CD4-positive, alpha-beta memory T cell (primary cell): ENCODE results near the gene PHLDA3. TPM values are rescaled to one million over a fixed set of nuclear protein-coding genes. Genes with fewer than 3 reads are reported as not detected.
A peak's percentile ranks its signal among the peaks of the same experiment; 100 is the strongest.

Source experiments
- CTCF ChIA-PET: fragments of 350-600 bp; sonication (Branson Sonifier 250); formaldehyde crosslinking; loops from one replicate; lab custom pipeline; 2021; ENCODE audit warnings: inconsistent platforms; ENCODE audit not compliant: partially characterized antibody; lab: Charles Lee
- POLR2A ChIA-PET: fragments of 350-600 bp; sonication (Branson Sonifier 250); formaldehyde crosslinking; loops from one replicate; lab custom pipeline; 2021; ENCODE audit not compliant: partially characterized antibody; lab: Charles Lee
- DNase-seq, 5 donors: peaks; one replicate each; pipeline versions ENCODE4 v3.0.0 to v3.0.0-alpha.2; 2020 to 2022; ENCODE audit warnings: mixed read lengths in 1 of 5
- H3K27ac ChIP-seq: one replicate; pipeline ENCODE4 v1.7.0; 2013; ENCODE audit warnings: low read depth, low read length
- H3K27me3 ChIP-seq: 2 replicates; pipeline ENCODE4 v1.7.0; 2013; ENCODE audit warnings: mild to moderate bottlenecking, low read length, moderate library complexity; ENCODE audit not compliant: insufficient read depth
- H3K36me3 ChIP-seq: 2 replicates; pipeline ENCODE4 v1.7.0; 2013; ENCODE audit warnings: mild to moderate bottlenecking, low read length, moderate library complexity; ENCODE audit not compliant: insufficient read depth
- H3K4me1 ChIP-seq: 2 replicates; pipeline ENCODE4 v1.7.0; 2013; ENCODE audit warnings: mild to moderate bottlenecking, low read length, moderate library complexity; ENCODE audit not compliant: insufficient read depth
- H3K4me3 ChIP-seq, 2 donors: one replicate each; pipeline ENCODE4 v1.7.0; 2013; ENCODE audit warnings: low read length in 2 of 2, mild to moderate bottlenecking in 1 of 2
- H3K9me3 ChIP-seq, 2 donors: one replicate each; pipeline ENCODE4 v1.7.0; 2013; ENCODE audit warnings: low read length in 2 of 2, control low read depth in 1 of 2; ENCODE audit not compliant: control insufficient read depth in 1 of 2
- H3K27ac Mint-ChIP-seq, 7 donors: one replicate each; pipeline ENCODE4 v1.8.0; 2020 to 2021; ENCODE audit warnings: mixed read lengths in 7 of 7, mild to moderate bottlenecking in 6 of 7, inconsistent platforms in 3 of 7, moderate library complexity in 3 of 7
- H3K27me3 Mint-ChIP-seq, 2 donors: one replicate each; pipeline ENCODE4 v1.8.0; 2020 to 2021; ENCODE audit warnings: mixed read lengths in 2 of 2
- H3K36me3 Mint-ChIP-seq, 2 donors: one replicate each; pipeline ENCODE4 v1.8.0; 2020 to 2021; ENCODE audit warnings: mixed read lengths in 2 of 2, inconsistent platforms in 1 of 2, mild to moderate bottlenecking in 1 of 2
- H3K4me1 Mint-ChIP-seq, 4 donors: one replicate each; pipeline ENCODE4 v1.8.0; 2020 to 2021; ENCODE audit warnings: mixed read lengths in 4 of 4, mild to moderate bottlenecking in 1 of 4
- H3K4me3 Mint-ChIP-seq, 8 donors: one replicate each; pipeline ENCODE4 v1.8.0; 2020 to 2021; ENCODE audit warnings: mixed read lengths in 8 of 8, mild to moderate bottlenecking in 7 of 8, moderate library complexity in 6 of 8, inconsistent platforms in 3 of 8
- H3K9me3 Mint-ChIP-seq, 8 donors: one replicate each; pipeline ENCODE4 v1.8.0; 2020 to 2021; ENCODE audit warnings: mixed read lengths in 8 of 8, mild to moderate bottlenecking in 5 of 8, inconsistent platforms in 3 of 8, moderate library complexity in 1 of 8
- intact Hi-C: fragments of 100-400 bp; cut with micrococcal nuclease; formaldehyde crosslinking; loops from one replicate; pipeline ENCODE4 v1.15.1; 2023
- polyA plus RNA-seq, 2 donors: library from polyadenylated mRNA; unstranded; fragments of 300-500 nt; fragmentation: Illumina TruSeq; gene quantifications; one replicate each; pipeline ENCODE4 v1.2.3, GENCODE V29; 2021
- total RNA-seq, 2 experiments: library from RNA; stranded (reverse); gene quantifications; one replicate each; pipeline ENCODE4 v1.2.3, GENCODE V29; 2021

Gene PHLDA3
- total and polyA plus RNA-seq, 4 experiments from 2014 or later, result 0.30 to 7.8 (median 4.0) TPM

DNA sequence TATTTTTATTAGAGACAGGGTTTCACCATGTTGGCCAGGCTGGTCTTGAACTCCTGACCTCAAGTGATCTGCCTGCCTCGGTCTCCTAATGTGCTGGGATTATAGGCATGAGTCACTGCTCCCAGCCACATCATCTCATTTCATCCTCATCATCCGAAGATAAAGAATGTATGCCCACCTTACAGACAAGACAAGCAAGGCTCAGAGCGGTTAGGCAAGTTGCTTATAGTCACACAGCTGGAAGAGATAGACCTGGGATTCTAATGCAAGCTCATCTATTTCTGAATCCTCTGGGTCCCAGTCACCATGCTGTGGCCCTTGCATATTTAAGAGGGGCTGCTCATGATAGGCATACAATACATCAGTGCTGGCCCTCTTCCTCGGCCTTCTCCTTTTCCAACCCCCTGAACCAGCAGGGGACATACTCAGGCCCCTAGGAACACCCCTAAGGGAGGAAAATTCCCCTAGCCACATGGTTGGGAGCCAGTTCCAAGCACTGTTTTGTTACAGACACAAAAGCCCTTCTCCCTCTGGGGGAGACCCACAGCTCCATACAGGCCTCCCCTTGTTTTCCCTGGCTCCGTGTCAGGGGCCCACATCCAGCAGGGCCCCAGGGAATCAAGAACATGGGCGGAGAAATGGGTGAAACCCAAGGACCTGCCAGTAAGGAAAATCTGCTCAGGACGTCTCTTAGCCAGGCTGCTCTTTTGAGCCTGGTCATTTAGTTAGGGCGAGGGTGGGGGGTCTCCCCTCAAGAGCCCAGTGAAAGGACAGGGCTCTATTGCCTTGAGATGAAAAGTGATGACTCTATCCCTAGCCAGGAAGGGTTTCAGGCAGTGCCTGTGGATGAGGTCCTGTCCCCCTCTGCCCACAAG is 31.0 kb upstream of the PHLDA3 start:
- no peak for DNase-seq
- peaks cover 0 to 18% of the 10 kb centered on the region in 2 donors for H3K36me3 Mint-ChIP-seq

DNA sequence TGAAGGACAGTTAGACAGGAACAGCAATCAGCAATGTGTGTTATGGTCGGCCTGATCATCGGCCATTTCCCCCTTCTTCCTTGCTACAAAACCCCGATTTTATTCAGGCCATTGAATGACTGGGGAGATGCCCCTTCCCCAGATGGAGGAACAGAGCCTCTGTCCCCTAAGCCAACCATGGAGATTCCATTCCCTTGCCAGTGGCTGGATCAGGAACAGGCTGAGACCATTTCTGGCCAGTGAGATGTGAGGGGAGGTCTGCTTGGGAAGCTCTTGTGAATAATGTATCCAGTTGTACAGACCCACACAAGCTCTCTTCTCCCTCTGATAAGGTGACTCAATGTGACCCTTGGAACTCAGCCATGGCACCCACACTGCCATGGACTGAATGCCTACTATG is 30.2 kb upstream of the PHLDA3 start:
- no peaks in the 10 kb centered on the region for H3K27me3 Mint-ChIP-seq

More for the DNA sequence above, 31.0 kb upstream of the PHLDA3 start:
- no peaks in the 10 kb centered on the region for H3K9me3 ChIP-seq
- ChIA-PET CTCF (interaction anchor here (1.5 to 24.2 kb wide), 3 partner anchors 12 to 52 kb away, joined by 3 to 714 read pairs (median 110); no protein-coding TSS in a partner anchor), POLR2A (no interaction called here)
- Mint-ChIP-seq H3K4me1 (peaks cover 6 to 37% (median 16%) of the 10 kb centered on the region in 4 donors), H3K4me3 (no peak overlapping the region), H3K27ac (peak overlapping the region in 1 of 7 donors; percentile 47), H3K27me3 (no peaks in the 10 kb centered on the region), H3K9me3 (peaks cover 0 to 2% (median 0%) of the 10 kb centered on the region in 8 donors)
- H3K36me3 ChIP-seq, result peaks cover 9% of the 10 kb centered on the region
- no peaks in the 10 kb centered on the region for H3K27me3 ChIP-seq
- intact Hi-C loops, result no loop called here
- no peak overlapping the region for H3K27ac ChIP-seq
- peaks cover 11% of the 10 kb centered on the region for H3K4me1 ChIP-seq
- no peak overlapping the region for H3K4me3 ChIP-seq

DNA sequence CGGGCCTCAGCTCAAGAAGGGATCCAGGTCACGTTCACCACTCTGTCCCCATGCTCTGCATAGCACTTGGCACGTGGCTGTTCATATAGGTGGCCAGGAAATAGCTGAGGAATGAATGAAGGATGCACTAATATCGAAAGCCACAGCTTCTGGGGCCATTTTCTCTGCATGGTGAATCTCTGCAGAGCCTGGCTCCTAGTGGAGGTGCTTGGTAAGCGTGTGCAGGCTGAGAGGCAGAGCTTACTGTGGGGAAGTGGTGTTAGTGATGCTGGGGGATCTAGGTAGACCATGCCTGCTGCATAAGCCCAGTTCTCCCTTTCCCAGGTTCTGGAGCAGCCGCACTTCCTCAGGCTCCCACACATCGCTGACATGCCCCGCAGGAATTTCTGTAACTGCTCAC is 29.6 kb upstream of the PHLDA3 start:
- Mint-ChIP-seq H3K4me1 (peaks cover 3 to 27% (median 7%) of the 10 kb centered on the region in 4 donors), H3K9me3 (peaks cover 0 to 2% (median 0%) of the 10 kb centered on the region in 8 donors), H3K27me3 (no peaks in the 10 kb centered on the region), H3K27ac (peak overlapping the region in 1 of 7 donors; percentile 42), H3K36me3 (peaks cover 12 to 32% of the 10 kb centered on the region in 2 donors), H3K4me3 (no peak overlapping the region)
- POLR2A ChIA-PET, result interaction anchor here (0.7 kb wide), 1 partner anchor 9 kb away, joined by 5 read pairs; the partner anchor contains the start of gene CSRP1
- Histone ChIP-seq H3K4me3 (no peak overlapping the region), H3K36me3 (peaks cover 23% of the 10 kb centered on the region), H3K27me3 (no peaks in the 10 kb centered on the region), H3K4me1 (peaks cover 5% of the 10 kb centered on the region), H3K27ac (no peak overlapping the region), H3K9me3 (no peaks in the 10 kb centered on the region)
- no peak for DNase-seq
- intact Hi-C loops, result no loop called here
- CTCF ChIA-PET, result interaction anchor here (1.3 to 24.2 kb wide), 3 partner anchors 12 to 17 kb away, joined by 3 to 714 read pairs (median 110); no protein-coding TSS in a partner anchor

More for the DNA sequence above, 30.2 kb upstream of the PHLDA3 start:
- peaks cover 17% of the 10 kb centered on the region for H3K36me3 ChIP-seq
- no peak overlapping the region for H3K27ac ChIP-seq
- Mint-ChIP-seq H3K4me1 (peaks cover 5 to 31% (median 11%) of the 10 kb centered on the region in 4 donors), H3K27ac (peak overlapping the region in 2 of 7 donors; percentile 37 to 51), H3K4me3 (no peak overlapping the region), H3K36me3 (peaks cover 7 to 26% of the 10 kb centered on the region in 2 donors), H3K9me3 (peaks cover 0 to 2% (median 0%) of the 10 kb centered on the region in 8 donors)
- no peak overlapping the region for H3K4me3 ChIP-seq
- H3K9me3 ChIP-seq, result no peaks in the 10 kb centered on the region
- intact Hi-C loops, result no loop called here
- DNase-seq, result no peak
- CTCF ChIA-PET, result interaction anchor here (1.3 to 24.2 kb wide), 3 partner anchors 13 to 16 kb away, joined by 3 to 714 read pairs (median 110); no protein-coding TSS in a partner anchor
- peaks cover 8% of the 10 kb centered on the region for H3K4me1 ChIP-seq
- H3K27me3 ChIP-seq, result no peaks in the 10 kb centered on the region
- POLR2A ChIA-PET, result no interaction called here

DNA sequence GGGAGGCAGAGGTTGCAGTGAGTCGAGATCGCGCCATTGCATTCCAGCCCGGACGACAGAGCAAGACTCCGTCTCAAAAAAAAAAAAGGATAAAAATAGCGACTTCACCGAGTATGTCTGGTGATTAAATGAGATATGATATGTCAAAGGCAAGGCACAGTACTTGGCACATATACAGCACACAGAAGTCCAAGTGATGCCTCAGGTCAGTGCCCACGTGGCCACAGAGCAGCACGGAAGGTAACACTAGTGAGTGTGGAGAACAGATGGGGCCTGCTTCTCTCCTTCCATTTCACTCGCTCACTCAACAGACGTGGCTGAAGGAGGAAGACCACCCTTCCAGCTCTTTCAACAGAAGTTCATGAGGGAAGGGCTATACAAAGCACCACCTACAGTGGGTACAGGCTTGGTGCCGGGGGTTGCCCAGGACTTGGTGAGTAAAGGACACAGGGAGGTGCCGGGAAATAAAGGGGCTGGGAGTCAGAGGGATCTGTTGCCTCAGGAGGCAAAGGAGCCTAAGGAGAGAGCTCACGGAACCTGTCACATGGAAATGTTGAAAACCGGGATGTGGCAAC is 29.0 kb upstream of the PHLDA3 start:
- Mint-ChIP-seq H3K27ac (no peak overlapping the region), H3K4me1 (peaks cover 0 to 25% (median 3%) of the 10 kb centered on the region in 4 donors), H3K27me3 (no peaks in the 10 kb centered on the region), H3K9me3 (peaks cover 0 to 2% (median 0%) of the 10 kb centered on the region in 8 donors), H3K4me3 (no peak overlapping the region), H3K36me3 (peaks cover 17 to 38% of the 10 kb centered on the region in 2 donors)
- no peak for DNase-seq
- H3K9me3 ChIP-seq, result no peaks in the 10 kb centered on the region
- intact Hi-C loops, result no loop called here
- H3K4me3 ChIP-seq, result no peak overlapping the region
- H3K27me3 ChIP-seq, result no peaks in the 10 kb centered on the region
- CTCF ChIA-PET, result interaction anchor here (1.0 to 24.2 kb wide), 4 partner anchors 12 to 215 kb away, joined by 3 to 714 read pairs (median 57); no protein-coding TSS in a partner anchor
- H3K27ac ChIP-seq, result no peak overlapping the region
- no peaks in the 10 kb centered on the region for H3K4me1 ChIP-seq
- POLR2A ChIA-PET, result interaction anchor here (0.7 kb wide), 1 partner anchor 9 kb away, joined by 5 read pairs; the partner anchor contains the start of gene CSRP1
- H3K36me3 ChIP-seq, result peaks cover 24% of the 10 kb centered on the region

DNA sequence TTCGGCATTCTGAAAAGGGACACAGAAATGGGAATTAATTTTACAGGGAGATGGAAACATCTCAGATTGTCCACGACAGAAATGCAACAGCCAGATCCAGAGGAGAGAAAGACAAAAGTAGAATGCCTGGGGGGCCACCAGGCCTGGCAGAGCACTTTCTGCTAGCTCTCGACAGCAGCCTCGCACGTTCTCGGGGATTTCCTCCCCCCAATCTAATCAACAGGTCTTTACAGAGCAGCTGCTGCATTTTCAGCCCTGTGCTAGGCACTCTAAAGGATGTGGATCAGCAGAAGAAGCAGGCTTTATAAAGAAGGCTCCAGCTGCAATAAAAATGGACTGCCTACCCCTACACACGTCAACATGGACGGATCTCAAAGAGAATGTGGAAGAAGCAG is 27.3 kb upstream of the PHLDA3 start:
- intact Hi-C loops, result no loop called here
- H3K27ac ChIP-seq, result no peak overlapping the region
- peaks cover 27% of the 10 kb centered on the region for H3K36me3 ChIP-seq
- no peaks in the 10 kb centered on the region for H3K4me1 ChIP-seq
- CTCF ChIA-PET, result interaction anchor here (3.2 to 22.2 kb wide), 2 partner anchors 13 to 14 kb away, joined by 18 to 714 read pairs; partner anchors contain the start of gene CSRP1
- H3K27me3 ChIP-seq, result no peaks in the 10 kb centered on the region
- H3K9me3 Mint-ChIP-seq, result peaks cover 0 to 2% (median 0%) of the 10 kb centered on the region in 8 donors
- no peak overlapping the region for H3K4me3 Mint-ChIP-seq
- DNase-seq, result no peak
- POLR2A ChIA-PET, result interaction anchor here (2.7 kb wide), 1 partner anchor 11 kb away, joined by 7 read pairs; the partner anchor contains the start of gene CSRP1
- H3K4me3 ChIP-seq, result no peak overlapping the region
- H3K36me3 Mint-ChIP-seq, result peaks cover 17 to 47% of the 10 kb centered on the region in 2 donors
- no peaks in the 10 kb centered on the region for H3K27me3 Mint-ChIP-seq
- H3K27ac Mint-ChIP-seq, result no peak overlapping the region
- peaks cover 0 to 20% (median 3%) of the 10 kb centered on the region in 4 donors for H3K4me1 Mint-ChIP-seq
- no peaks in the 10 kb centered on the region for H3K9me3 ChIP-seq

DNA sequence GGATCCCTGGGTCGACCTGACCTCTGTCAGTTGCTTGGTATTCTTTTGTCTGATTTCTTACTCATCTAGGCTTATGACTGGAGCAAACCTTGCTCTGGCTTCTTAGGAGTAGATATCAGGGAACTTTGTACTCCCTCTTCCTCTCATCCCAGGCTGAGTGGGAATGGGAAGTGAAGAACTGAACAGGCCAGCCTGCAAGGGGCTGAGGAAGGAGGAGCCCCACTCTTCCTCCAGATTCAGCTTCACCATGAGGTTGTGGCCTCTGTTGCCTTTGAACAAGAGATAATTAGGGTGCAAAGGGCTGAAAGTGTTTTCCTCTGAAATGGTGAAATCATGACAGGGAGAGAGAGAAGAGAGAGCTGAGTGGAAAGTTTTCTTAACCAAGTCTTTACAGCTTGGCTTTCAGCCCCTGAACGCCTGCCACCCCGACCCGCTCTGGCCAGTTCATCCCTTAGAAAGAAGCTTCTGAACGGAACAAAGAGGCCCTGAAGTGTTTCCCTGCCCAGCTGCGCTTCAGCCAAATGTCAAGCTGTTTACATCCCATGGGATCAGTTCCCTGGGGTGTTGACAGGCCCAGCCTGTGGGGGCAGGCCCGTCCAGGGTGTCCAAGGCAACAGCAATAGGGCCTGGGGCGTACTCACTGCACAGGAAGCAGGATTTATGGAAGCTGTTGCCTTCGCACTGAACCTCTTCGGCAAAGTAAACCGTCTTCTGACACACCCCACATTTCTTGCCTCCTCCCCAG is 26.7 kb upstream of the PHLDA3 start:
- Mint-ChIP-seq H3K4me1 (peaks cover 0 to 16% (median 3%) of the 10 kb centered on the region in 4 donors), H3K9me3 (peaks cover 0 to 2% (median 0%) of the 10 kb centered on the region in 8 donors), H3K4me3 (no peak overlapping the region), H3K27me3 (no peaks in the 10 kb centered on the region), H3K36me3 (peaks cover 17 to 51% of the 10 kb centered on the region in 2 donors), H3K27ac (peak overlapping the region in 1 of 7 donors; percentile 60)
- Histone ChIP-seq H3K27ac (no peak overlapping the region), H3K27me3 (no peaks in the 10 kb centered on the region), H3K4me3 (no peak overlapping the region), H3K9me3 (no peaks in the 10 kb centered on the region), H3K4me1 (no peaks in the 10 kb centered on the region), H3K36me3 (peaks cover 27% of the 10 kb centered on the region)
- ChIA-PET CTCF (interaction anchor here (3.2 to 22.2 kb wide), 2 partner anchors 13 to 14 kb away, joined by 18 to 714 read pairs; partner anchors contain the start of gene CSRP1), POLR2A (interaction anchor here (2.7 kb wide), 1 partner anchor 11 kb away, joined by 7 read pairs; the partner anchor contains the start of gene CSRP1)
- DNase-seq, result no peak
- intact Hi-C loops, result no loop called here
